ENCODE measurements around the gene PRKAG2.
"Not testable (repeated sequence)": the region's sequence is repeated elsewhere in the genome, so short reads cannot be mapped to it uniquely, and the experiment has no call there.

The PRKAG2 gene

GRCh38 chr7:151542606-151543130 lies 334.2 kb downstream of the PRKAG2 start:
- H3K9me3 ChIP-seq (ENCODE audit: control insufficient read depth, low read length), result no peaks in the 10 kb centered on the region
- peaks cover 15% of the 10 kb centered on the region for H3K4me1 ChIP-seq (ENCODE audit: control insufficient read depth, insufficient read depth, low read length)
- DNase-seq (ENCODE audit: low read depth), result no peak

GRCh38 chr7:151541709-151542499 lies 335.0 kb downstream of the PRKAG2 start:
- peaks cover 16% of the 10 kb centered on the region for H3K4me1 ChIP-seq (ENCODE audit: control insufficient read depth, insufficient read depth, low read length)
- no peak overlapping the region for H3K9ac ChIP-seq (ENCODE audit: low read length)
- no peak for DNase-seq (ENCODE audit: low read depth)
- no peak overlapping the region for H3K4me3 ChIP-seq (ENCODE audit: low read length)
- H3K9me3 ChIP-seq (ENCODE audit: control insufficient read depth, low read length), result no peaks in the 10 kb centered on the region
- H3K36me3 ChIP-seq (ENCODE audit: control insufficient read depth, insufficient read depth, low read length, severe bottlenecking), result no peaks in the 10 kb centered on the region
- H3K27me3 ChIP-seq (replicated peaks; ENCODE audit: control insufficient read depth, insufficient read depth, low read length), result peaks cover 24% of the 10 kb centered on the region

More at GRCh38 chr7:151542606-151543130, 334.2 kb downstream of the PRKAG2 start:
- Histone ChIP-seq H3K9ac (ENCODE audit: low read length) (no peak overlapping the region), H3K27me3 (replicated peaks; ENCODE audit: control insufficient read depth, insufficient read depth, low read length) (peaks cover 24% of the 10 kb centered on the region), H3K4me3 (ENCODE audit: low read length) (no peak overlapping the region), H3K36me3 (ENCODE audit: control insufficient read depth, insufficient read depth, low read length, severe bottlenecking) (no peaks in the 10 kb centered on the region)

GRCh38 chr7:151540146-151540545 lies 336.8 kb downstream of the PRKAG2 start:
- Histone ChIP-seq H3K4me1 (ENCODE audit: control insufficient read depth, insufficient read depth, low read length) (peaks cover 16% of the 10 kb centered on the region), H3K4me3 (ENCODE audit: low read length) (no peak overlapping the region), H3K9ac (ENCODE audit: low read length) (no peak overlapping the region), H3K9me3 (ENCODE audit: control insufficient read depth, low read length) (no peaks in the 10 kb centered on the region), H3K36me3 (ENCODE audit: control insufficient read depth, insufficient read depth, low read length, severe bottlenecking) (no peaks in the 10 kb centered on the region), H3K27me3 (replicated peaks; ENCODE audit: control insufficient read depth, insufficient read depth, low read length) (peaks cover 10% of the 10 kb centered on the region)
- DNase-seq (ENCODE audit: low read depth), result no peak

GRCh38 chr7:151539088-151539671 lies 337.7 kb downstream of the PRKAG2 start:
- DNase-seq (ENCODE audit: low read depth), result peak; percentile 29
- Histone ChIP-seq H3K4me1 (ENCODE audit: control insufficient read depth, insufficient read depth, low read length) (peaks cover 16% of the 10 kb centered on the region), H3K9ac (ENCODE audit: low read length) (no peak overlapping the region), H3K4me3 (ENCODE audit: low read length) (no peak overlapping the region), H3K9me3 (ENCODE audit: control insufficient read depth, low read length) (no peaks in the 10 kb centered on the region), H3K27me3 (replicated peaks; ENCODE audit: control insufficient read depth, insufficient read depth, low read length) (peaks cover under 1% of the 10 kb centered on the region), H3K36me3 (ENCODE audit: control insufficient read depth, insufficient read depth, low read length, severe bottlenecking) (no peaks in the 10 kb centered on the region)

- peak; percentile 71 for DNase-seq (ENCODE audit: low read depth)
- Histone ChIP-seq H3K4me1 (ENCODE audit: control insufficient read depth, insufficient read depth, low read length) (peaks cover 16% of the 10 kb centered on the region), H3K27me3 (replicated peaks; ENCODE audit: control insufficient read depth, insufficient read depth, low read length) (no peaks in the 10 kb centered on the region), H3K9ac (ENCODE audit: low read length) (no peak overlapping the region), H3K36me3 (ENCODE audit: control insufficient read depth, insufficient read depth, low read length, severe bottlenecking) (no peaks in the 10 kb centered on the region), H3K4me3 (ENCODE audit: low read length) (no peak overlapping the region), H3K9me3 (ENCODE audit: control insufficient read depth, low read length) (no peaks in the 10 kb centered on the region)
Observed at GRCh38 chr7:151537818-151538561, 338.9 kb downstream of the PRKAG2 start.

- DNase-seq (ENCODE audit: low read depth); H3K27me3 ChIP-seq (replicated peaks; ENCODE audit: control insufficient read depth, insufficient read depth, low read length); H3K9me3 ChIP-seq (ENCODE audit: control insufficient read depth, low read length): not testable (repeated sequence)
Observed at GRCh38 chr7:151536178-151536577, 340.7 kb downstream of the PRKAG2 start.

GRCh38 chr7:151529842-151530241 lies 347.1 kb downstream of the PRKAG2 start:
- H3K9me3 ChIP-seq (ENCODE audit: control insufficient read depth, low read length), result peaks cover 19% of the 10 kb centered on the region
- H3K4me3 ChIP-seq (ENCODE audit: low read length), result no peak overlapping the region
- H3K9ac ChIP-seq (ENCODE audit: low read length), result no peak overlapping the region
- H3K36me3 ChIP-seq (ENCODE audit: control insufficient read depth, insufficient read depth, low read length, severe bottlenecking), result no peaks in the 10 kb centered on the region
- H3K4me1 ChIP-seq (ENCODE audit: control insufficient read depth, insufficient read depth, low read length), result no peaks in the 10 kb centered on the region
- H3K27me3 ChIP-seq (replicated peaks; ENCODE audit: control insufficient read depth, insufficient read depth, low read length), result no peaks in the 10 kb centered on the region
- DNase-seq (ENCODE audit: low read depth), result no peak

More at GRCh38 chr7:151536178-151536577, 340.7 kb downstream of the PRKAG2 start:
- H3K4me1 ChIP-seq (ENCODE audit: control insufficient read depth, insufficient read depth, low read length), result peaks cover 16% of the 10 kb centered on the region
- not testable (repeated sequence) for H3K9ac ChIP-seq (ENCODE audit: low read length); H3K4me3 ChIP-seq (ENCODE audit: low read length); H3K36me3 ChIP-seq (ENCODE audit: control insufficient read depth, insufficient read depth, low read length, severe bottlenecking)

- H3K9ac ChIP-seq (ENCODE audit: low read length), result no peak overlapping the region
- no peaks in the 10 kb centered on the region for H3K27me3 ChIP-seq (replicated peaks; ENCODE audit: control insufficient read depth, insufficient read depth, low read length)
- DNase-seq (ENCODE audit: low read depth), result no peak
- peaks cover 8% of the 10 kb centered on the region for H3K4me1 ChIP-seq (ENCODE audit: control insufficient read depth, insufficient read depth, low read length)
- H3K4me3 ChIP-seq (ENCODE audit: low read length), result no peak overlapping the region
- H3K36me3 ChIP-seq (ENCODE audit: control insufficient read depth, insufficient read depth, low read length, severe bottlenecking), result no peaks in the 10 kb centered on the region
- H3K9me3 ChIP-seq (ENCODE audit: control insufficient read depth, low read length), result peaks cover 8% of the 10 kb centered on the region
Observed at GRCh38 chr7:151524845-151525244, 352.1 kb downstream of the PRKAG2 start.

GRCh38 chr7:151524331-151524730 lies 352.6 kb downstream of the PRKAG2 start:
- no peaks in the 10 kb centered on the region for H3K27me3 ChIP-seq (replicated peaks; ENCODE audit: control insufficient read depth, insufficient read depth, low read length)
- no peaks in the 10 kb centered on the region for H3K36me3 ChIP-seq (ENCODE audit: control insufficient read depth, insufficient read depth, low read length, severe bottlenecking)
- H3K9ac ChIP-seq (ENCODE audit: low read length), result no peak overlapping the region
- H3K4me1 ChIP-seq (ENCODE audit: control insufficient read depth, insufficient read depth, low read length), result peaks cover 8% of the 10 kb centered on the region
- no peak overlapping the region for H3K4me3 ChIP-seq (ENCODE audit: low read length)
- H3K9me3 ChIP-seq (ENCODE audit: control insufficient read depth, low read length), result peaks cover 3% of the 10 kb centered on the region
- no peak for DNase-seq (ENCODE audit: low read depth)

GRCh38 chr7:151520419-151521261 lies 356.3 kb downstream of the PRKAG2 start:
- peaks cover 26% of the 10 kb centered on the region for H3K4me1 ChIP-seq (ENCODE audit: control insufficient read depth, insufficient read depth, low read length)
- H3K9ac ChIP-seq (ENCODE audit: low read length), result peak overlapping the region; percentile 86
- H3K9me3 ChIP-seq (ENCODE audit: control insufficient read depth, low read length), result no peaks in the 10 kb centered on the region
- peak overlapping the region; percentile 98 for H3K4me3 ChIP-seq (ENCODE audit: low read length)
- no peak for DNase-seq (ENCODE audit: low read depth)
- H3K36me3 ChIP-seq (ENCODE audit: control insufficient read depth, insufficient read depth, low read length, severe bottlenecking), result no peaks in the 10 kb centered on the region
- H3K27me3 ChIP-seq (replicated peaks; ENCODE audit: control insufficient read depth, insufficient read depth, low read length), result no peaks in the 10 kb centered on the region
